ENCODE results near the gene TBL1X. TPM values are rescaled to one million over a fixed set of nuclear protein-coding genes. Genes with fewer than 3 reads are reported as not detected.

The TBL1X gene
- total and polyA plus RNA-seq, 2 of the 8 experiments (the other 6 are each of a cell fraction or from before 2014, with no cell fraction given): 13.3 to 25.6 TPM

GRCh38 chrX:9678215-9678965 lies 213.5 kb downstream of the TBL1X start:
- Histone ChIP-seq H3K4ac (replicated peaks; ENCODE audit: insufficient read length, low read depth, low read length) (no peak overlapping the region), H3K4me1 (replicated peaks in 1 of 4; ENCODE audit: control insufficient read depth in 3 of 4, insufficient read depth in 4 of 4, low read length in 3 of 4) (peaks cover 0 to 3% (median under 1%) of the 10 kb centered on the region in 4 experiments; a peak in 1 of 7 replicates), H4K20me1 (replicated peaks in 1 of 2; ENCODE audit: control insufficient read depth in 1 of 2, insufficient read depth in 2 of 2, low read length in 2 of 2) (no peaks in the 10 kb centered on the region), H3K79me2 (ENCODE audit: control insufficient read depth in 1 of 2, insufficient read depth in 2 of 2, low read length in 2 of 2) (no peaks in the 10 kb centered on the region), H3K18ac (ENCODE audit: extremely low read depth, low read length) (no peak overlapping the region), H4K91ac (replicated peaks; ENCODE audit: insufficient read length, low read length) (no peak overlapping the region), H2AK5ac (ENCODE audit: low read depth, low read length) (no peak overlapping the region), H3K9ac (replicated peaks in 1 of 4; ENCODE audit: extremely low read depth in 1 of 4, low read depth in 3 of 4, low read length in 3 of 4) (no peak overlapping the region), H3K4me3 (ENCODE audit: extremely low read depth in 1 of 4, insufficient read depth in 2 of 4, low read depth in 3 of 4, low read length in 4 of 4) (no peak overlapping the region), H3K23ac (ENCODE audit: insufficient read length) (no peak overlapping the region), H4K5ac (ENCODE audit: insufficient read length, low read depth, low read length) (no peak overlapping the region), H3K27ac (ENCODE audit: low read depth, low read length) (no peak overlapping the region), H3K36me3 (ENCODE audit: control insufficient read depth in 2 of 4, insufficient read depth in 4 of 4, low read length in 3 of 4) (no peaks in the 10 kb centered on the region), H3K23me2 (ENCODE audit: low read depth, low read length) (no peaks in the 10 kb centered on the region), H3K14ac (ENCODE audit: insufficient read length) (no peak overlapping the region), H2BK12ac (ENCODE audit: low read depth, low read length) (no peak overlapping the region), H3K56ac (replicated peaks; ENCODE audit: insufficient read length, low read depth, low read length) (no peak overlapping the region), H3K4me2 (ENCODE audit: insufficient read depth in 1 of 2, low read depth in 2 of 2, low read length in 2 of 2) (no peak overlapping the region), H2BK15ac (ENCODE audit: low read length) (no peak overlapping the region), H3K27me3 (replicated peaks in 1 of 4; ENCODE audit: control insufficient read depth in 3 of 4, extremely low read depth in 1 of 4, insufficient read depth in 3 of 4, low read length in 3 of 4) (no peaks in the 10 kb centered on the region), H2BK20ac (ENCODE audit: low read length) (no peak overlapping the region), H3K79me1 (ENCODE audit: low read depth, low read length) (no peaks in the 10 kb centered on the region), H2AFZ (ENCODE audit: low read length) (no peak overlapping the region), H2BK5ac (ENCODE audit: low read depth, low read length) (no peak overlapping the region), H4K8ac (ENCODE audit: extremely low read depth, insufficient read depth, low read length) (no peak overlapping the region), H2BK120ac (replicated peaks; ENCODE audit: low read depth, low read length) (no peak overlapping the region), H3K9me3 (ENCODE audit: insufficient read depth in 2 of 2, low read depth in 1 of 2, low read length in 1 of 2) (no peaks in the 10 kb centered on the region)
- POLR2A ChIA-PET (ENCODE audit: partially characterized antibody): no interaction called here
- FAIRE-seq (no peak), DNase-seq (ENCODE audit: low read depth in 1 of 2, low spot score in 2 of 2) (no peak)
- WGBS, 2 experiments (ENCODE audit: extremely low coverage in 1 of 2, insufficient coverage in 1 of 2, insufficient read length in 1 of 2, insufficient replicate concordance in 2 of 2, low coverage in 1 of 2, low lambda C conversion rate in 2 of 2, missing lambda C conversion rate in 1 of 2): 91% methylated on average over 3 of the region's 3 CpGs; no CpG with 5 or more reads in 1 of the 2 experiments
- CTCF ChIA-PET (ENCODE audit: partially characterized antibody): interaction anchor here (0.5 to 1.1 kb wide), 2 partner anchors 8 to 43 kb away, joined by 3 read pairs; no protein-coding TSS in a partner anchor
- TF ChIP-seq NANOG (IDR thresholded peaks at IDR 0.05; ENCODE audit: insufficient read depth, low read depth, low read length, poor library complexity, severe bottlenecking) (no peak), RBBP5 (IDR thresholded peaks at IDR 0.05; ENCODE audit: borderline replicate concordance, low read depth, low read length) (no peak), YY1 (IDR thresholded peaks at IDR 0.05; ENCODE audit: low read depth, low read length) (no peak), POU5F1 (IDR thresholded peaks at IDR 0.05; ENCODE audit: low read depth, low read length) (no peak), POLR2A (IDR thresholded peaks at IDR 0.05; ENCODE audit: control extremely low read depth in 1 of 2, low read depth in 2 of 2, low read length in 2 of 2) (no peak), CHD1 (IDR thresholded peaks at IDR 0.05; ENCODE audit: low read depth, low read length) (no peak), BCL11A (IDR thresholded peaks at IDR 0.05; ENCODE audit: low read depth in 2 of 2, low read length in 2 of 2) (no peak), SIX5 (IDR thresholded peaks at IDR 0.05; ENCODE audit: low read depth, low read length) (no peak), CEBPB (IDR thresholded peaks at IDR 0.05; ENCODE audit: low read depth, low read length) (no peak), TAF7 (optimal IDR thresholded peaks at IDR 0.05; ENCODE audit: borderline replicate concordance, low read depth, low read length) (no peak), RFX5 (IDR thresholded peaks at IDR 0.05; ENCODE audit: borderline replicate concordance, low read depth, low read length) (no peak), RXRA (IDR thresholded peaks at IDR 0.05; ENCODE audit: insufficient read depth, low read depth, low read length) (no peak)

Measured in H1 (cell line).